ENCODE data around the gene PRDM11.
"Not testable (repeated sequence)": the region's sequence is repeated elsewhere in the genome, so short reads cannot be mapped to it uniquely, and the experiment has no call there.

PRDM11 gene

DNA sequence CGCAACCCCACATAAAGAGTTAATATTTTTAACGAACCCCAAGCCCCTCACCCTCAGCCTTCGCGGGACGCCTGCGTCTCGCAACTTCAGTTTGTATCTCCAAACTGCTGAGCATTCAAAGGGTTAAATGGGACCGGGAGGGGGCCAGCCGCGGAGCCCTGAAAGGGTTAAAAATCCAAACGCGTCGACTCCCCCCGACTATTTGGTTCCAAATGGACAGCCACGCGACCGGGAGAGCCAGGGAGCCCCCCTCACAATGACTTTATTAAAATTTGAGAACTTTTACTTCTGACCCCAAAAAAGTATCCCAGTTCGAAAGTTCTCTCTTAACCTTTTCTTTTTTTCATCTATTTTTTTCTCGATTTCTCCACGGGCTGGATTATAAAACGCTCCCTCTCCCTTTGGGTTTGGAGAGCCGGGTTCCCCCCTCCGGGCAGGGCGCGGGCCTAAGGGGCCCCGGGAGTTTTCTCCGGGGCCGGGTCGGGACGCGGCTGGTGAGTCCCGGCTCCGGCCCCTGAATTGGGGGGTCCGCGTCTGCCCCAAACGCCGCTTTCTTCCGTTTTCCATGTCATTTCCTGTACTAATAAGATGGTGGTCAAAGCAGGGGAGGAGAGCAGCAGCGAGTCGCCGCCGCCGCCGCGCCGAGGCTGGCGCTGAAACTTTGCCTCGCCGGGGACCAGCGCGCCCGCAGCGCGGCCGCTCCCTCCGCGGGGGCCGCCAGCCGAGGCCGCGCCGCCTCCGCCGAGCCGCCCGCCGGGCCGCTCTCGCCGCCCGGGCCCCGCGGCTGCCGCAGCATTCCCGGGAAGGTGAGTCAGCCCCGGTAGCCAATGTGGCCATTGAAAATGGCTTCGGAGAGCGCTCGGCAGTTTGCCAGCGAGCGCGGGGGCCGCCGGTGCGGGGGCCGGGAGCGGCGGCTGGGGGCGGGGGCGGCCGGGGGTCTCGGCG lies at the start of gene PRDM11:
Gene PRDM11, plus strand, starts transcription at position 568 of the 945 bp plus-strand sequence. CDS start 35,128 bp downstream, outside the sequence.
- peak; percentile 54 for DNase-seq

DNA sequence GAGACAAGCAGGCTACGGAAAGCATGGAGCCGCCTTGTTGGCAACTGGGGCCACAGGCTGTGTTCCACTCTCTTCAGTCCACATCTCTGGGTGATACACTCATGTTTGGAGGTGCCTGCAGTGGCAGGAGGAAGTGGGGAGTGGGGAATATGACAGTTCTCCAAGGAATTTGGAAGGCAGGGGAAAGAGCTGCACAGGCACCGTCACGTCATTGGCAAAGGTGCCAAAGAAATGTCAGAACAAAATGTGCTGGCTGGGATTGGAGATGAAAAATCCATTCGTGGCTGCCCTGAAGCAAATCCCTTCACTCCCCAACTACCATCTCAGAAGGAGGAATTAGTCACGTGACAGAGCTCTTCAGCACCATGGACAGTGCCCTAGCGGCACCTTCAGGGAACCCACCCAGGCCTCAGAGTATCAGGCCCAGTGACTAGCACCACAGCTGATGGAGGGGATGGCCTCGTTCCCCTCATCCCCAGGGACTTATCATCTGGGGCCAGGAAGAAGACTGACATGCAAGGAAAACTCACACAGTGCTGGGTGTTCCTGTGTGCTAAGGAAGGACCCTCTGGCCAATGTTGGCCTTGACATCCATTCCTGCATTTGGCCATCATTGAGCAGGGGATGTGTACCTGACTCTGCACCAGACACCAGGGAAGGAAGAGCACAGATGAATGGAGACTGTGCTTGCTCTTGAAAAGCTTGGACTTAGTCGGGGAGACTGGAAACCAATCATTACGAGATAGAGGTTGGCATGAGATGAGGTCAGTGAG lies 48.5 kb upstream of the PRDM11 start:
- no peak for DNase-seq

DNA sequence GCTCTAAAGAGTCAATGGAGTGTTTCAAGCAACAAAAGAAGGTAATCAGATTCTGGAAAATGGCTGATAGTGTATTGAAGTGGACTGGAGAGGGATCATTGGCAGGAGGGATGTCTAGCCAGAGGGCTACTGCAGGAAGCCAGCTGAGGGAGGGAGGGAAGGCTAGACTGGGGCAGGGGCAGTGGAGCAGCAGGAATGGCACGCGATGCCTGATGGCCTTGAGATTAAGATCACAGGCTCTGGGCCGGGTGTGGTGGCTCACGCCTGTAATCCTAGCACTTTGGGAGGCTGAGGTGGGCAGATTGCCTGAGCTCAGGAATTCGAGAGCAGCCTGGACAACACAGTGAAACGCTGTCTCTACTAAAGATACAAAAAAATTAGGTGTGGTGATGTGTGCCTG lies 47.5 kb upstream of the PRDM11 start:
- DNase-seq: no peak

DNA sequence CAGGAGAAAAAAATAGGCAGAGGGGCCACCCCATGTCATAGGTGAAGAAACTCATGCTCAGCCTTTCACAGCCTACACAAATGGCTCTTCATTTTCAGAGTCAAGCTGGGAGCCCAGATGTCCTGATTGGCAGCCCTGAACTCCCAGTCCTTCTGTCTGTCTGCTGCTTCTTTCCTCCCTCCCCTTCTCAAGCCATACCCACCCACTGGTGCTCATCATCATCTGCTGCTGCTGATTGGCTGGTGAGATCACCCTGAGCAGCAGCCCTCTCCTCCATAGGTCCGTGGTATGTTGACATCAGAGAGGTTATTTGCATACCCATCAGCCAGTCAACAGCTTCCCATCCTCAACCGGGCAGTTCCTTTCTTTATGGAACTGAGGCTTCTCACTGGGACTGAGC lies 46.1 kb upstream of the PRDM11 start:
- DNase-seq: peak; percentile 53

DNA sequence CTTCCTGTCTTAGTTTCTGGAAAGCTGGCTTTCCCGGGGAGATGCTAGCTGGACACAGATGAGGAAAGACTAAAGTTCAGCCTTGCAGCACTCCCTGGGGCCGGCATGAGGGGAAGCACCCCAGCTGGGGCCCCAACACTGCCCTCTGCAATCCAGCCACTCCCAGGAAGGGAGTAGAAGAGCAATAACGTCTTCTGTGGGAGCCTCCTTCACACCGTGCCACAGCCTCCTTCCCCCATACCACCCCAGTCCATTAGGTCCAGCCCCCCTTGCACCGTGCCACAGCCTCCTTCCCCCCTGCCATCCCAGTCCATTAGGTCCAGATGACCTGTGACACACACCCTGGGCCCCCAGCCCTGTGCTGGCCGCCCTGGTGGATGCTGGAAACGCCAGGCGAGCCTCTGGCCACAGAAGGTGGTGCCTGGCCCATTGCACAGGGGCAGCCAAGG lies 44.1 kb upstream of the PRDM11 start:
- no peak for DNase-seq

DNA sequence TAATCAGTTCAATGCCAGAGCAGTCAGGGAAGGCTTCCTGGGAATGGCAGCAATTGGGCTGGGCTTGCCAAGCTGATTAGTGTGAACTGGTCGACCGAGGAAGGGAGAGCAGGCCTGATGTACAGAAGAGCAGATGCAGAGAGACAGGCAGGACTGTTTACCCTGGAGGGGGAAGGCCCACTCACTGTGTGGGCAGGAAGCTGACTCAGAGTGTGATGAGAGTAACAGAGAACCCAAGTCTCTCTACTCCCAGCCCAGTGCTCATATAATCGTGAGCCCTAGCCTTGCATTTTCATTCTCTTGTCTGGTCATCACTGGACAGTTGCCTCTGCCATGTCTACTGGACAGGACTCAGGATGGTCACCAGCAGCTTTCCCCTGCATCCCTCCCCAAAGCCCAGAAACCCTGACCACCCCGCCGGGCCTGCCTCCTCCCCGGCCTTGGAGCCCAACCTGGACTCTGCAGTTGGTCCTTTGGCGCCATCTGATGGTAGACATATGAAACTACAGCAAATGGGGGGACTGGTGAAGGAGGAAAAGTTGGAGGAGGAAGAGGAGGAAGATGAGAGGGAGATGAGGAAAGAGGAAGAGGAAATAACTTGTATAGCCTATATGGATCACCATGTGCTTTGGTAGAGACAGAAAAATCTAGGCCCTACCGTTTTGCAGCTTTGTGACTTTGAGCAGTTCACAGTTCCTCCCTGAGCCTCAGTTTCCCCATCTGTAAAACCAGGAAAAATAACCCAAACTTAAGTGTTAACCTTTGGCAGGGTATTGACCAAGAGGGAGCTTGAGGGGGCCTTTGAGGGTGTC lies 43.4 kb upstream of the PRDM11 start:
- DNase-seq: peak; percentile 68

DNA sequence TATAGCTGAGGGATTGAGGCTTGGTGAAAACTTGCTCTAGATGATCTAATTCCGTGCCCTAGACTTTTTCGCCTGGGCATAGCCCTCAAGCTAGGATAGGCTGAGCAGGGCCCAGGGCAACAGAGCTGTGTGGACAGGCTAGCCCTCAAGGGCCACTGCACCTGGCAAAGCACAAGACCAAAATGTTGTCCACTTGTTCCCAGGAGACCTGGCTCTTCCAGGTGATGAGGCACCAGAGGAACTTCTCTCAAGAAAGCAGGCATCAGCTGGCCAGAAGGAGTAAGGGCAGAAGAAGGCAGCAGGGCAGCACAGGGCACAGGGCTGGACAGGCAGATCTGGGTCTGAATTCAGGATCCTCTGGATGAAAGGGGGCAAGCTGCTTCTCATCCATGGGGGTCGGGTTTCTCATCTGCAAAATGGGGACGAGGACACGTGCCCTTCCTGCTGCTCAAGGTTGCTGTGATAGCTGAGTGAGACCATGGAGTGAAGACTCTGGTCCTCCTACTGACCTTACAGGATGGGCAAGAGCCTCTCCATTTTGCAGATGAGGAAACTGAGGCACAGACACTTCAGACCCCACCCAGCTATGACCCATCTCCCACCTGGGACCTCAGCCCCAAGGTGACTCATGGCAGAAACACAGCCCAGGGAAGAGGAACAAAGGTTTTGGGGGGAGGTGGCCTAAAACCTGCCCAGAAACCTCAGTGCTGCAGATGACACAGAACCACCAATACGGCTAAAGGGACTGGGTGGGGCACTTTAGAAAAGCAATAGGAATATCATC lies 42.2 kb upstream of the PRDM11 start:
- DNase-seq: no peak

DNA sequence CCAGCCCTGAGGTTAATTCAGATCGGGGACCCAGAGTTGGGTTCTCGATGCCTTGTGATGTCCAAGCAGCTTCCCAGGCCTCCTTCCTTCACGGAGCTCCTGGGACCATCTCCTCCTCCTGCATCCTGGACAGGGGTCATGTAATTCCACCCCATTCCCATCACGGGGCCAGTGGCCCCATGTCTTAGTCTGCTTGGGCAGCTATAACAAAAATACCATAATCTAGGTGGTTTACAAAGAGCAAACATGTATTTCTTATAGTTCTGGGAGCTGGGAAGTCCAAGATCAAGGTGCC lies 41.7 kb upstream of the PRDM11 start:
- DNase-seq: no peak

DNA sequence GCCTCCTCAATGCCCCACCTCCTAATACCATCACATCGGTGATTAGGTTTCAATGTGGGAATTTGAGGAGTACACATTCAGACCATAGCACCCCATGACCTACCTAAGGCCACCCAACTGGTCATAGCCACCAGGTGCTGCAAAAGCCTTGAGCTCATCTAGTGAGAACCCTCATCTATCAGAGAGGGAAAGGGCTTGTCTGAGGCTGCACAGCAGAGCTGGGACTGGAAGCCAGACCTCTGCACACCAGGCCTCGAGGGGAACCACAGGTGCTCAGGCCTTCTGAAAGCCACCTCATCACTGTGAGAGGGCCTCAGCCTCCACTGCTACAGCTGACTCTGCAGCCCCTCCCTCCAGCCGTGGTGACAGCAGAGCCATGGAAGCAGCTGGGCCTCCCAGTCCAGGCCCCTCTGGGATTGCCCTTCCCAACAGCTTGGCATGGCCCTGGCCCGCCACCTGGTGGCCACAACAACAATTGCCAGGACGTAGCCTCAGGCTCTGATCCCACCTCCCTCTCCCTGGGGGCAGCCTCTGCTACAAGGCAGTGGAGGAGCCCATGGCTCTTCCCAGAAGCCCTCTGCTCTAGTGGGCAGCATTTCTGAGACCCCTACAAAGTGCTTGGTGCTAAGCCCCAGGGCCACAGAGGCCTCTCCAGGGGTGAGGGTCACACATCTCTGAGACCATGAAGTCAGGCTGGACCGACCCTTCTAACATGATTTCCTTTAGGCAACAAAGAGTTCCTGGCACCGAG lies 41.0 kb upstream of the PRDM11 start:
- DNase-seq: peak; percentile 87

DNA sequence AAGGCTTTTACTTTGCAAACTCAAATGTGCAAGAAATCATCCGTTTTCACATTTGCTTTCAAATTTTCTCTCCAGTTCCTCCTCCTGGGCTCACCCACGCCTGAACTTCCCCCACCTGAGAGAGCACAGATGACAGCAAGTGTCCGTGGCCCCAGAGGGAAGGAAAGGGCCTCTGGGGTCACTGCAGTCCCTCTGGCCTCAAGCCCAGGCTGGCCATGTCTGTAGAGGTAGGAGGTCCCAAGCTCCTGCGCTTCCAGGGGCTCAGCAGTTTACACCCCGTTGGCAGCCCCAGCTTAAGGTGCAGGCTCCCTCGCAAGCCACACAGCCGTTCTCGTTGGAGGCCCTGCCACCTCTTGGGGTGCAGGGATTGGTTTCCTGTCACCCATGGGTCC lies 40.5 kb upstream of the PRDM11 start:
- no peak for DNase-seq

DNA sequence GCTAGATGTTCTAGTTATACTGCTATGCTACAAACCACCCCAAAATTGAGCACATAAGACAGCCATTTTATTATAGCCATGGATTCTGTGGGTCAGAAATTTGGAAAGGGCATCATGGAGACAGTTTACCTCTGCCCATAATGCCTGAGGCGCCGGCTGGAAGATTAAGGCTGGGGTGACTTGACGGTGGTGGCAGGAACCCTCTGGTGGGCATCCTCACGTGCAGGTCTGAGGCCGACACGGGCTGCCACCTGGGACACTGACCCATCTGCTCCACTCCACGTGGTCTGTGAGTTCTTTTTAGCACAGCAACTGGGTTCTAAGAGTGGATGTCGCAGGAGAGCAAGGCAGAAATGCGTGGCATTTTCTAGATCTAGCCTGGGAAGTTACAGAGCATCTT lies 40.0 kb upstream of the PRDM11 start:
- no peak for DNase-seq

DNA sequence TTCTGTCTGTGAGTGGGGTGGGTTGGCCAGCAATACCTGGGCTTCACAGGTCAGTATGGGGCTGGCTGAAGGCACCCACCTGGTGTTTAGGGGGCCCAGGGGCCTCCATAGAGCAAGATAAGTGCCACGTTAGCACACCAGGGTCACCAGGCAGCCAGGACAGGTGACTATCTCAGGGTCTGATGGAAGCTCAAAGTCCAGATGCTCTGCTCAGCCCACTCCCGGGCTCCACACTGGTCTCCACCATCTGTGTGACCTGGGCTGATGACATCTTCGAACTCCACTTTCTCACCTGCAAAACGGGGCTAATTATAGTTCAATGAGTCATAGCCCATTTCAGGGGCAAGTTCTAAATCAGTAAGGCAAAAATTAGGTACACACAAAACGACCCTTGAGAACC lies 39.4 kb upstream of the PRDM11 start:
- no peak for DNase-seq

DNA sequence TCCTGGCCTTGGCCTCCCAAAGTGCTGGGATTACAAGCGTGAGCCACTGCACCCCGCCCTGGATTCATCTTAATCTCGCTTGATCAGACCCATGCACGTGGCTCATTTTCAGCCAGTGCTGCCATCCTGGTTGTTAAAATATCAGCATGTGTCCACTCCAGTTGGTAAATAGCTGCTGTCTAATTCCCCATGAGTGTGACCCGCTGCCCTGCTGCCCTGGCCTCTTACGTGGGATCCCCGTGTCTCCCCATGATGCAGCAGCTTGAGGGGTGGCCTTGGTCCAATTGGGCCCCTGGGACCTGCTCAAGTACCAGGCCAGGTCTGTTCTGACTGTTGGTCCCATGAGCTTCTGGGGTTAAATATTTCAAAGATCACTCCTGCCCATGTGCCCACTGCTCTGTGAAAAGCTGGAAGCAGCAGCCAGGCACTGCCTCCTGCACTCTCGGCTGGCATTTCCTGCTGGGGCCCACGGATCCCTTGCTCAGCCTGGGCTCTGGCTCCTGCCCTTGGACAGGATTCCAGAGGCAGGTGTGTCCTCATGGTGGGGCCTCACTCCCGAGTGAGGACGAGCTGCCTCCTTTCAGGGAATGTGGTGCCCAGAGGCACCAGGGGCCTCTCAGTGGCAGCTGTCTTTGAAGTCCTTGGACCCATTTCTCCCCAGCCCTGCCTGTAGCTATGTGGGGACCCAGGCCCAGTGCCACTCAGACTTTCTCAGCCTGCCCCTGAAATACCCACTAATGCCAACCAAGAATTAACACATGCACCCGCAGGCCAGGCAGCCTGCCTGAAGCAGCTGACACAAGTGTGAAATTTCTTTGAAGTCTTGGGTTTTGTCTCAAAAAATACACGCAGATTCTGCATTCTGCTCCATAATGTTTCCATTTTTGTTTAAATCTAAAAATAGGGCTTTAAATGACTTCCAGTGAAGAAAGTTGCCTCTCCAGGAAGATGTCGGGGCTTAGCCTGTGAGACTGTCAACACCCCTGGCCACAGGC lies 38.1 kb upstream of the PRDM11 start:
- no peak for DNase-seq

DNA sequence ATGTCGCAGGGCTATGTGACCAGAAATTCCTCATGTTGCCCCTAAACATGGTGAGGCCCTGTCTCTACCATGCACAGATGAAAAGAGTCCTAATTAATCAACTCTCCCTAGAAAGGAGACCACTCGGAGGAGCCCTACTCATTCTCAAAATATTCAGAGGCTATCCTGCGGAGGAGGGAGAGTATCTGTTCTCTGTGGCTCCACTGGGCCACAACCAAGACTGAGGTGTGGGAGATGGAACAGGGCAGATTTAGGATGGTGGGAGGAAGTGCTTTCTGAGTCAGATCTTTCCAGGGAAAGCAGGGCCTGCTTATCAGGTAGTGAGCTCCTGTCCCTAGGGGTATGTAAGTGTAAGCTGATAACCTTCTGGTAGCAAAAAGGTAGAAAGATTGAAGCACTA lies 37.0 kb upstream of the PRDM11 start:
- DNase-seq: no peak

DNA sequence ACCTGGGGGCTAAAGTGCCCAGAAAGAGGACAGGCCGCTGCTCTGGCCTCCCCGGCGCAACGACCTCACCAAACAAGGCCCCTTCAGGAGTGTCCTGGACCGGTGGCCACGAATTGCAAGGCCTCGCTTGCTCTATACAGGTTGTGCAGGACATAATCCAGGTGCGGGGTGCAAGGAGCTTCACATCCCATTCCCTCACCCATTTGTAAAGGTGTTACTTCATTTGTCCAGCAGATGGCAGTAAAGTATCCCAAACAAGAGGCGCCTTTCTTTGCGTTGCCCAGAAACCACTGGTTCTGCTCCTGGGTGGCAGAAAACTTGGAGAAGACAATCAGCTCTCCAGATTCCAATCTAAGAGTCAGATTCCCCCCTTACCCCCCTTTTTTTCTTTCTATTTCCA lies 35.9 kb upstream of the PRDM11 start:
- DNase-seq: peak; percentile 60

DNA sequence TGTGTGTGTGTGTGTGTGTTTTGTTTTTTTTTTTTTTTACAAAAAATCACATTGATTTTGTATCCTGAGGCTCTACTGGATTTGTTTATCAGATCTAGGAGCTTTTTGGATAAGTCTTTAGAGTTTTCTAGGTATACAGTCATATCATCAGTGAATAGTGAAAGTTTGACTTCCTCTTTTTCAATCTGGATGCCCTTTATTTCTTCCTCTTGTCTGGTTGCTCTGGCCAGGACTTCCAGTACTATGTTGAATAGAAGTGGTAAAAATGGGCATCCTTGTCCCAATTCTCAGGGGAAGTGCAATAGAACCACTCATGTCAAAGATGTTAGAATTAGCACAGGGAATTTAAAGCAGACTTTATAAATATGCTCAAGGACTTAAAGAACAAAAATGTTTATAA lies 32.6 kb upstream of the PRDM11 start:
- no peak for DNase-seq

DNA sequence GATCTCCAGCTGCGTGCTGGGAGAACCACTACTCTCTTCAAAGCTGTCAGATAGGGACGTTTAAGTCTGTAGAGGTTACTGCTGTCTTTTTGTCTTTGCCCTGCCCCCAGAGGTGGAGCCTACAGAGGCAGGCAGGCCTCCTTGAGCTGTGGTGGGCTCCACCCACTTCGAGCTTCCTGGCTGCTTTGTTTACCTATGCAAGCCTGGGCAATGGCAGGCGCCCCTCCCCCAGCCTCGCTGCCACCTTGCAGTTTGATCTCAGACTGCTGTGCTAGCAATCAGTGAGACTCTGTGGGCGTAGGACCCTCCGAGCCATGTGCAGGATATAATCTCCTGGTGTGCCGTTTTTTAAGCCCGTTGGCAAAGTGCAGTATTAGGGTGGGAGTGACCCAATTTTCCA lies 18.6 kb upstream of the PRDM11 start:
- DNase-seq: not testable (repeated sequence)

DNA sequence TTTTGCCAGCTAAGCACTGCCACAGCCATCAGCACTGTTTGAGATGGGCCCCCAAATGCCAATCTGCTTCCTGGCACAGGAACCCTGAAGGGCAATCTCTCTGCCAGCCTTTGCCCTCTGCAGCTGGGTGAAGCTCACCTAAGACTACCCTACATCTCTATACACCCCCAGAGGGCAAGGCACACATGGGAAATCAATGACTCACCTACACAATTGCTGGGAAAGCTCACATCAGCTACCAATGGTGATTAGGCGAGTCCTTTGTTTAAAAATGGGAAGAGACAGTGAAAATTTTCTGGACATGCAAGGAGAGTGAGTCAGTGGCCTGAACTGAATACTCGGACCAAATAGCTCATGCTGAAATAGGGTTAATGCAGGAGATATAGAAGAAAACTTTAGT lies 12.6 kb upstream of the PRDM11 start:
- DNase-seq: no peak

DNA sequence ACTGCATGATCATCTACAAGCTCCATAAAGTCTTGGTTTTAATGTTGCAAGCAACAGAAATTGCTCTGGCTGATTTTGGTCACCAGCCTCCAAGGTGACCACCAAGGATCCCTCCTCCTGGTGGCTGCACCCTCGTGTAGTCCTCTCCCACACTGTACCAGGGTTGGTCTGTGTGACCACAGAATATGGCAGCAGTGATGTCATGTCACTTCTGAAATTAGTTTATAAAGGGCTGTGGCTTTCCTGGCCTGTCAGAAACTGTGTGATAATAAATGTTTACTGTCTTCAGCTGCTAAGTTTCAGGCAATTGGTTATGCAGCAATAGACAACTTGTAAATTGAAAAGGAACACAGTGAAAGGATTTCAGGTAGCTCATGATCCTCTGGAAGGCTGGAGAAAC lies 5.3 kb upstream of the PRDM11 start:
- no peak for DNase-seq

DNA sequence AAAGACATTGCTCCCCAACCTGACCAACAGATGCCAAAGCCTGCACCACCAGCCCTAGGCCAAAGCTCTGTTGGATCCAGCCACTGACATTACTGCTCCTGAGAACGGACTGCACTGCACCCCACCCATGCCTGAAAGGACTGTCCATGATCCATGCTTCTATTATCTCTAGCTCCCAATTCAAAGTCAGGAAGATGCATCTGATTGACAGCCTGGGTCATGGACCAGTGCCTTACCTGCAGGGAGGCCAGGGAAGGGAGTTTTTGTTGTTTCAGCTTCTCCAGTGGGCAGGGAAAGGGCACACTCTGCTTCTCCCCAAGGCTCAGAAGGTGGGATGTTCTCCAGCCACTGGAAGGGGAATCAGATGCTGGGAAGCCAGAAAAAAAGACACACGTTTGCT lies 4.8 kb upstream of the PRDM11 start:
- DNase-seq: no peak

Measured in NCI-H146 (cell line).